ENCODE data around the gene RPS6KA5.
"Not testable (repeated sequence)": the region's sequence is repeated elsewhere in the genome, so short reads cannot be mapped to it uniquely, and the experiment has no call there.

The RPS6KA5 gene

DNA sequence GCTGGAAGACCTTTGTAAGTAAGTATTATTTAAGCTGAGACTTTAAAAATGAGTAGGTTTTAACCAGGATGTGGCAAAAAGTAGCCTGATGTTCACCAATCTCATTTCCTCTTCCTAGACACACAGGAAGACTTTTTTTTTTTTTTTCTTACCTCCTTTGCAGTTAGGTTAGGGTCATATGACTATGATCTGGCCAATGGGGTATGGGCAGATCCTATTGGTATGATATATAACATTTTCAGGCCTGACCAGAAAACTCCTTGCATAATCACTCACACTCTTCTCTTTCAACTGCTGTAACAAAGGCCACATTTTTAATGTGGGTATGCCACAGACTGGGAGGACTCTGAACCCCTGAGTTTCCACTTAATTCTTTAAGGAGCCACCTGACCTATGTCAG is 2.7 kb upstream of the RPS6KA5 start:
- DNase-seq: no peak

DNA sequence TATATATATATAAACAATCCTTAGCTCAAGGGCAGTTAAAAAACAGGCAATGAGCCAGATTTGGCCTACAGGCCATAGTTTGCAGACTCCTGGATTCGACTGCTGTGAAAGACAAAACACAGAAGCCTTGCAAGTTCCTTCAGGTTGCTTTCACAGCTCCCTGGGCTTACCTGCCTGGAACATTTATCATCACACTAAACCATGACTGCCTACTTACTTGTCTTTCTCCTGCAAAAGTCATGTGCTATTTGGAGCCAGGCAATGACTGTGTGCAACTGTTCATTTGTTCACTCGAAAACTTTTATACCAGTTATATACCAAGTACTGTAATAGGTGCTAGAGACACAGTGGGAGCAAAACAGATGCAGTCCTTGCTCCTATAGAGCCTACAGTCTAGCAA is 2.2 kb upstream of the RPS6KA5 start:
- DNase-seq: no peak

GRCh38 chr14:91061056-91061887 is 831 bp upstream of the RPS6KA5 start:
- no peak for DNase-seq

- peak; percentile 78 for DNase-seq
These were observed 678 bp downstream of the RPS6KA5 start for GRCh38 chr14:91059576-91060350.

- DNase-seq: no peak
These were observed 2.3 kb downstream of the RPS6KA5 start for GRCh38 chr14:91058042-91058581.

DNA sequence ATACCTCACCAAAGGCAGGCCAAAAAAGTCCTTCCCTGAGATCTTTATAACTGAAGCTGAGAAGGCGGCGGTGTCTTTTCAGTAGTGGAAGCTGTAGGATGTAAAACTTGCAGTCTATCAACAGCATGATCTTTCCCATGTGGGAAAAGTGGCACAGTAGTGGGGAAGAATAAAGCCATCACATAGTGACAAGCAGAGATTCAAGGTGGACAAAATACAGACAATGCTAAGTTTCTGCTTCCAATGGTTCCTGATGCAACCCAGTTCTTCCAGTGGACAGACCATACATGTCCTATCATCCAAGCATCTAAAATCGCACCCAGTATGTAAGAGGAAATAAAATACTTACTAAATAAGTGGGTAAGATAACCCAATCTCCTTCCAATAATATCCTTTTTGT is 4.1 kb downstream of the RPS6KA5 start:
- no peak for DNase-seq

GRCh38 chr14:91055016-91055415 is 5.4 kb downstream of the RPS6KA5 start:
- DNase-seq: no peak

- DNase-seq: no peak
These were observed 11.8 kb downstream of the RPS6KA5 start for GRCh38 chr14:91048676-91049075.

DNA sequence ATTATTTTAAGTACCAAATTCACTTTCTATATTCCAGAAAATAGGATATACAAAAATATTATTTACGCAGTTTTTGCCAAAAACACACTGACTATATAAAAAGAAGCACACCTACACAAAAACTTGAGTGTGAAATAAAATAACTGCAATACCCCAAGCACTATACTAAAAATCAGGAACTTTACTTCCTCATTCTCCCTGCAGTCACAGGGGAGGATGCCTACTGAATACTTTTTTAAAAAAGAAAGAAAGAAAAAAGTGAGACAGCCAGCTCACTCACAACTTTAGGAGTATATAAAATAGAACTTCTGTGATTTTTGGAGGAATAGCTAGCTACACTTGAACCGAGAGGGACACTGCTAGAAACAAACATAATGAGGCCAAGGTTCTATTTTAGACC is 12.2 kb downstream of the RPS6KA5 start:
- no peak for DNase-seq

DNA sequence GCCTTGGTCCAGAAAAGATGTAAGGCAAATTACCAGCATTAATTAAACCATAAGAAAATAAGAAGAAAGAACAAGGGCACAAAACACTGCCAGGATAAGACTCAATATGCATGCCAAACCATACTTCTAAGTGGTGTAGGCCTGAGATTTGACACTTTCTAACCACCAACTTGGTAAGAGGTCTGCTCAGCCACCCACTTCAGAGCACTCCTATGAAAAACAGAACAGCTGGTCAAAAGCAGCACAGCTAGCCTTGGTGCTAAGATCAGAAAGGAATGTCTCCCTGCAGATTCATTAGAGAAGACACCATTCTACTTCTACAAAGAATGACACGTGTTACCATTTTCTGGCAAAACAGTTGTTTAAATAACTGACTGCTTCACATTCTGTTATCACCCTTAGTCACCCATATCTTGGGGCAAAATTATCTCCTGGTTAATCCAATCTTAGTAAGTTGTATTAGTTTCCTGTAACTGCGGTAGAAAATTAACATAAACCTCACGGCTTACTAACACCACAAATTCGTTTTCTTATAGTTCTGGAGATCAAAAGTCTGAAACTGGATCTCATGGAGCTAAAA is 13.2 kb downstream of the RPS6KA5 start:
- no peak for DNase-seq

GRCh38 chr14:91046488-91047072 is 13.9 kb downstream of the RPS6KA5 start:
- no peak for DNase-seq

- no peak for DNase-seq
These were observed 19.0 kb downstream of the RPS6KA5 start for GRCh38 chr14:91041450-91041849.

- DNase-seq: no peak
These were observed 19.9 kb downstream of the RPS6KA5 start for GRCh38 chr14:91040545-91040944.

DNA sequence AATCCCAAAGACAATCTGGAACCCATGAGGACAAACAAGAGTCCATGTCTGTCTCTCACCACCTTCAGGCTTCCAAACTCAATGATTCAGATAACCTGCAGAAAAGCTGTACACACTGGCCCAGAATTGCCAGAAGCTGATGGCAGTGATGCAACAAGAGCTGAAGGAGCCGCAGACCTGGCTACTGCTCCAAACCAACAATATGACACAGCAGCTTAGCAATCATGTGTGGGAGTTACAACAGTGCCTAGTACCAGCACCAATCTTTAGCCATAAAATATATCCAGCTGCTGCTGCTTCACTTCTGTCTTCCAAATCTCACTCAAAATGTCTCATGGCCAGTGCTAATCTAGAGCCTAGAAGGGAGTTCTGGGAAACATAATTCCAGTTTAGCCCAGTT is 22.0 kb downstream of the RPS6KA5 start:
- no peak for DNase-seq

DNA sequence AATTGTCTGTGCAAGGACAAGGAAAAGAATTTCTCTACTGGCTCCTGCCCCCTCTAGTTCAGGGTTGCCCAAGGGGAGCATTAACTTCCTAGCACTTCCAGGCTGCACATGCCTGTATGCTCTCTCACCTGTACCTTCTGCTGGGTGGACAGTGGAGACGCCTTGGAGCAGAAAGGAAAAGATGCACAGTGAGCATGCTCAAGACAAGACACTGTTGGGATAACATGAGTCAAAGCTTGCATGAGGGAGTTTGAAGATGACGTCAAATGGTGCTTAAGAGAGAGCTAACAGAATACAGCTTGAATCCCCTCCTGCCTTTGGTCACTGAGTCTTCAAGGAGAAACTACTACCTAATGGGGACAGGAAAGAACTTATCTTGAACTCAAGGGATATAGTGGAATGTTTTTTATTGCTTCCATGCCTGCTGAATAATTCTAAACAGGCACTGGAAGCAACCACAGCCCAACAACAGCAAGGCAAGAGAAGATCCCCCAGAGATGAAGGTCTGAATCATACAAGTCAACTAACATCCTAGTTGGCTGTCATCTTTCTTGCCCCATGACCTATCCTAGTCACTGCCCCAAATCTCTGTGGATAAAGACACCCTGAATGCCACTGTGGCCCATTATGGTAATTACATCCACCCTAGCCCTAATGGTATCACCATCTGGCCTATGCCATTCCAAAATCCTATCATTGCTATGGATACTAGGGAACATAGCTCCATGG is 23.5 kb downstream of the RPS6KA5 start:
- DNase-seq: no peak

DNA sequence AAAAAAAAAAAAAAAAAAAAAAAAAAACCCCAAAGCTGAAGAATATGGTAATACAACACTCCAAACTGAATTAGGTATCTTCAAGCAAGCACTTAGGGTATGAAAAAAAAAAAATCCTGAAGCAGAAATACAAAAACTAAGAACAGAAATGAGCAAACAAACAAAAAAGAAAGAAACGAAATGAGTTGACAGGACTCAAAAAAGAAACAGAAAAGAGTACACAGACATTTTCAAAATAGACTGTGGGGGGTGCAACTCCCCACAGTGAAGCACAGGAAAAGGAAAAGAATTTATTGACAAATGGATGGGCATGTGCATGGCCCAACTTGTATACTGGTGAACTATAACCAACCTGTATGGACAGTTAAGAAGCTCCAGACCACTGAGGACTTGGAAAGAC is 24.6 kb downstream of the RPS6KA5 start:
- no peak for DNase-seq

DNA sequence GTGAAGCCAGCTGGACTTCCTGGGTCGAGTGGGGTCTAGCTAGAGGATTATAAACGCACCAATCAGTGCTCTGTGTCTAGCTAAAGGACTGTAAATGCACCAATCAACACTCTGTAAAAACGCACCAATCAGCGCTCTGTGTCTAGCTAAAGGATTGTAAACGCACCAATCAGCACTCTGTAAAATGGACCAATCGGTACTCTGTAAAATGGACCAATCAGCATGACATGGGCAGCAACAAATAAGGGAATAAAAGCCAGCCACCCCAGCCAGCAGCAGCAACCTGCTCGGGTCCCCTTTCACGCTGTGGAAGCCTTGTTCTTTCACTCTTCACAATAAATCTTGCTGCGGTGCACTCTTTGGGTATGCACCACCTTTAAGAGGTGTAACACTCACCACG is 26.1 kb downstream of the RPS6KA5 start:
- DNase-seq: not testable (repeated sequence)

DNA sequence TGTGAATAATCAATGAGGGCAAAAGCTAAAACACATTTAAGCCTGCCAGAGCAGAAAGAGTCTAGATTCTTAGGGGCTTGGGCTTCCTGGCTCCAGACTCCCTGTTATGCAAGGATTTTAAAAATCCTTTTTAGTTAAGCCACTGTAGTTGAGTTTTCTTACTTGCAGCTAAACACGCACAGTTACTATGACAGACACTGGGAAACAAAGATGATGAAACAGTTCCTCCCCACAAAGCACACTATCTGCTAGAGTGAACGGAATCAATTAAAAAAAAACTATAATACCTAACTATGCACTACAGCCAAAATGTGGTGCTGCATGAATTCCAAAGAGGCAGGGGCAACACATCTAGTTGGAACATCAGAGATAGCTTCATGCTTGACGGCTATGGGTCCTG is 28.2 kb downstream of the RPS6KA5 start:
- no peak for DNase-seq

DNA sequence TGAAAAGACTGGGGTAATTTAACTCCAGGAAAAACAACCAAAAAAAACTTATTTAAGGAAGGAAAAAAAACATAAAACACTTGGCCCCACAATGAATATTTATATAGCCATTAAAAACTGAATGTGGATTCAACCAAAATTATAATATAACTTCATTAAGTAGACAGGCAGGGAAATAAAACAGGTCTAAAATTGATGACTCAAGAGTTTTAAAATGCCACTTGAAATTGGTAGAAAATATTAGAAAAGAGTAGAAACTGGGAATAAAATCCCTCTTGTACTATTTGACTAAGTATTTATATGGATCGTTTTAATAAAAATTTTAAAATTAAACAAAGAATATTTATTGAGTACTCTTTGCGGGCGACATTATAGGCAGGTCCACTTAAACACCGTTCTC is 28.8 kb downstream of the RPS6KA5 start:
- DNase-seq: no peak

GRCh38 chr14:91029456-91030217 is 30.8 kb downstream of the RPS6KA5 start:
- no peak for DNase-seq

DNA sequence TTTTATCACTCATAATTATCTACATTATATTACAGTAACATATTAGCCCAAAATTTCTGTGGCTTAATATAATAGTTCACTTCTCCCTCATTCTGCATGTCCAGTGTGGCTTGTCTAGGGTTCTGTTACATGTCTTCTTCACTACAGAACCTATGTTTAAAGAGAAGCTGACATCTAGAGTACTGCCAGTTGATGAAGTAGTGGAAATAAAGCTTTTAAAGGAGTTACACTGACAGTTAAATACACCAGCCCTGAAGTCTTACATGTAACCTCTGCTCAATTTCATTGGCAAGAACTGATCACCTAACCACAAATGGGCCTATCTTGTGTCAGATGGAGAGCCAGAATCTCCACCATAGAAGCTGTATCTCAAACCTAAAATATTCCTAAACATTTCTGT is 32.9 kb downstream of the RPS6KA5 start:
- no peak for DNase-seq

- not testable (repeated sequence) for DNase-seq
These were observed 37.8 kb downstream of the RPS6KA5 start for GRCh38 chr14:91022622-91023028.
